ENCODE data around the gene BTBD9. TPM values are rescaled to one million over a fixed set of nuclear protein-coding genes. Genes with fewer than 3 reads are reported as not detected.

Gene BTBD9
- polyA plus RNA-seq, 2 of the 4 experiments (the other 2 are of a cell fraction), result 2.3 to 4.6 TPM

DNA sequence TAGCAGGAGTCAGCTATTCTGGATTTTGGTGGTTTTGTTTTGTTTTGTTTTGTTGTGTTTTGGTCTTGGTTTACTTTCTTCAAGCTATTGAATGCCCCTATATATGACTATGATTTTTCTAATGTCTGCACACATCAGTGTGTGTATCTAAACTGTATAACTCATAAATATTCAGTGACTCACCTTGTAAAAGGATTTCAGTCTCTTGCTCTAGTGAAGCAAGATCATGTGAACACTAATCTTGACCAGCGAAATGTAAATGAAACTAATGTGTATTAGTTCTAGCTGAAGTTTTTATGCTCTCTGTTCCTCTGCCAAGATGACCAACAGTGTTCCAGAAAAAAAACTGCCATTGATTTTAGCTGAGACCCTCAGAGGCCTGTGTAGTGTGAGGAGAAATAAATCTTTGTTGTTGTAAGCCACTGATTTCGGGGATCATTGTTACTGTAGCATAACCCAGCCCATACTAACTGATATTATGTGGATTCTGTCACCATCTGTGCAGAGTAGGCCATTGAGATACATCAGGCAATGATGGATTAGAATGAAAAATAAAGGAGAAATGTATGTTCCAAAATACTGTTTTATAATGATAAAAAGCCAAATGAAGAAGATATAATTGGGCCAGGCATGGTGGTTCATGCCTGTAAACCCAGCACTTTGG, 11.5 kb upstream of the BTBD9 start:
- FAIRE-seq, result no peak
- WGBS (ENCODE audit: missing lambda C conversion rate), result 66% methylated on average over 2 of the region's 2 CpGs
- ChIA-PET CTCF (interaction anchor here (1.5 kb wide), 1 partner anchor 14 kb away, joined by 3 read pairs; no protein-coding TSS in a partner anchor), POLR2A (no interaction called here)
- no peak overlapping the region for H3K4me2 ChIP-seq
- no peaks in the 10 kb centered on the region for H3K9me3 ChIP-seq
- TF ChIP-seq JUNB (IDR thresholded peaks at IDR 0.05), result no peak
- ATAC-seq, result no peak
- H3K27ac ChIP-seq, result no peak overlapping the region
- H3K4me3 ChIP-seq, result no peak overlapping the region
- DNase-seq (ENCODE audit: low read depth in 1 of 2, low spot score in 1 of 2), result no peak
- H3K4me1 ChIP-seq, result no peaks in the 10 kb centered on the region

DNA sequence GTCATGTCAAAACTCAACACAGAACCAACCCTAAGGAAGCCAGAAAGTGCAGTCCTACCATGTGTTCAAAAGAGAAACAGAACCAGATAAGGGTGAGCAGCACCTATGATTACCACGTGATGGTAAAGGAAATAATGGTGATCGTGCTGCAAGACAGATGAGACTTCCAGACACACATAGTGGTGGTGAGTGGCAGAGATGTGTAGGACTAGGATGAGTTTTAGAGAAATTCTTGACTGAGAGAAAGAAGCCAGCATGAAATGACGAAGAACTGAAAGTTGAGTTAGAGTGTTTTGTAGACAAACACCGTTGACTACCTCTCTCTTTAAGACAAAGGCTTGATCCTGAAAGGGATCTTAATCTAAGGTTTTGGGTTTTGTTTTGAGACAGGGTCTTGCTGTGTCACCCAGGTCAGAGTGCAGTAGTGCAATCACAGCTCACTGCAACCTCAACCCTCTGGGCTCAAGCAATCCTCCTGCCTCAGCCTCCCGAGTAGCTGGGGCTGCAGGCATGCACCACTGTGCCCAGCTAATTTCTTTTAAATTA, 10.6 kb upstream of the BTBD9 start:
- POLR2A ChIA-PET, result no interaction called here

GRCh38 chr6:38649744-38650143, 10.0 kb upstream of the BTBD9 start:
- DNase-seq (ENCODE audit: low read depth in 1 of 2, low spot score in 1 of 2), result no peak
- Histone ChIP-seq H3K27ac (no peak overlapping the region), H3K4me3 (no peak overlapping the region), H3K9me3 (no peaks in the 10 kb centered on the region), H3K4me1 (no peaks in the 10 kb centered on the region), H3K4me2 (no peak overlapping the region)
- no peak for ATAC-seq
- CTCF ChIA-PET, result interaction anchor here (0.6 kb wide), 1 partner anchor 23 kb away, joined by 3 read pairs; no protein-coding TSS in a partner anchor
- no peak for FAIRE-seq
- POLR2A ChIA-PET, result no interaction called here
- 70% methylated on average over 2 of the region's 2 CpGs for WGBS (ENCODE audit: missing lambda C conversion rate)
- no peak for TF ChIP-seq RARB (CRISPR knock-in tag; IDR thresholded peaks at IDR 0.05)
- no peak for TF ChIP-seq CHD4 (IDR thresholded peaks at IDR 0.05; ENCODE audit: borderline replicate concordance)
- TF ChIP-seq TP53 (CRISPR knock-in tag; IDR thresholded peaks at IDR 0.05), result no peak
- TF ChIP-seq HOXA7 (CRISPR knock-in tag; IDR thresholded peaks at IDR 0.05), result no peak
- TF ChIP-seq, protein P1, sequence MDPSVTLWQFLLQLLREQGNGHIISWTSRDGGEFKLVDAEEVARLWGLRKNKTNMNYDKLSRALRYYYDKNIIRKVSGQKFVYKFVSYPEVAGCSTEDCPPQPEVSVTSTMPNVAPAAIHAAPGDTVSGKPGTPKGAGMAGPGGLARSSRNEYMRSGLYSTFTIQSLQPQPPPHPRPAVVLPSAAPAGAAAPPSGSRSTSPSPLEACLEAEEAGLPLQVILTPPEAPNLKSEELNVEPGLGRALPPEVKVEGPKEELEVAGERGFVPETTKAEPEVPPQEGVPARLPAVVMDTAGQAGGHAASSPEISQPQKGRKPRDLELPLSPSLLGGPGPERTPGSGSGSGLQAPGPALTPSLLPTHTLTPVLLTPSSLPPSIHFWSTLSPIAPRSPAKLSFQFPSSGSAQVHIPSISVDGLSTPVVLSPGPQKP (IDR thresholded peaks at IDR 0.05; ENCODE audit: low read depth, low read length), result no peak
- no peak for TF ChIP-seq E2F6 (IDR thresholded peaks at IDR 0.05; ENCODE audit: borderline replicate concordance, low read depth)
- TF ChIP-seq POLR2A (IDR thresholded peaks at IDR 0.05; ENCODE audit: low read length), result no peak
- no peak for TF ChIP-seq JUNB (IDR thresholded peaks at IDR 0.05)
- no peak for TF ChIP-seq MAX (IDR thresholded peaks at IDR 0.05)
- no peak for TF ChIP-seq CBX2 (IDR thresholded peaks at IDR 0.05; ENCODE audit: borderline replicate concordance, low read depth)
- TF ChIP-seq RAD21 (conservative IDR thresholded peaks at IDR 0.05 in 1 of 2, IDR thresholded peaks at IDR 0.05 in 1 of 2), result no peak
- no peak for TF ChIP-seq KDM1A (IDR thresholded peaks at IDR 0.05; ENCODE audit: low read depth)
- TF ChIP-seq FOSL2 (IDR thresholded peaks at IDR 0.05), result no peak
- no peak for TF ChIP-seq FOSL2 (CRISPR knock-in tag; IDR thresholded peaks at IDR 0.05)

More for the DNA sequence above, 10.6 kb upstream of the BTBD9 start:
- Histone ChIP-seq H3K9me3 (no peaks in the 10 kb centered on the region), H3K4me3 (no peak overlapping the region), H3K4me1 (no peaks in the 10 kb centered on the region), H3K27ac (no peak overlapping the region), H3K4me2 (no peak overlapping the region)
- 86% methylated on average over 5 of the region's 5 CpGs for WGBS (ENCODE audit: missing lambda C conversion rate)
- TF ChIP-seq FOSB (CRISPR knock-in tag; IDR thresholded peaks at IDR 0.05), result no peak
- ATAC-seq (no peak), DNase-seq (ENCODE audit: low read depth in 1 of 2, low spot score in 1 of 2) (no peak), FAIRE-seq (no peak)
- CTCF ChIA-PET, result no interaction called here

GRCh38 chr6:38648629-38649028, 8.9 kb upstream of the BTBD9 start:
- H3K27ac ChIP-seq, result no peak overlapping the region
- H3K4me2 ChIP-seq, result no peak overlapping the region
- ATAC-seq, result no peak
- H3K9me3 ChIP-seq, result no peaks in the 10 kb centered on the region
- no peak overlapping the region for H3K4me3 ChIP-seq
- DNase-seq (ENCODE audit: low read depth in 1 of 2, low spot score in 1 of 2), result no peak
- POLR2A ChIA-PET, result no interaction called here
- CTCF ChIA-PET, result no interaction called here
- FAIRE-seq, result no peak
- H3K4me1 ChIP-seq, result no peaks in the 10 kb centered on the region
- no peak for TF ChIP-seq ZSCAN20 (CRISPR knock-in tag; IDR thresholded peaks at IDR 0.05)
- TF ChIP-seq RFX5 (IDR thresholded peaks at IDR 0.05), result no peak
- TF ChIP-seq ZFP36 (IDR thresholded peaks at IDR 0.05; ENCODE audit: borderline replicate concordance, partially characterized antibody), result no peak
- TF ChIP-seq, protein P1 (IDR thresholded peaks at IDR 0.05; ENCODE audit: low read depth, low read length), result no peak
- TF ChIP-seq RARB (CRISPR knock-in tag; IDR thresholded peaks at IDR 0.05), result no peak
- TF ChIP-seq, protein P2, sequence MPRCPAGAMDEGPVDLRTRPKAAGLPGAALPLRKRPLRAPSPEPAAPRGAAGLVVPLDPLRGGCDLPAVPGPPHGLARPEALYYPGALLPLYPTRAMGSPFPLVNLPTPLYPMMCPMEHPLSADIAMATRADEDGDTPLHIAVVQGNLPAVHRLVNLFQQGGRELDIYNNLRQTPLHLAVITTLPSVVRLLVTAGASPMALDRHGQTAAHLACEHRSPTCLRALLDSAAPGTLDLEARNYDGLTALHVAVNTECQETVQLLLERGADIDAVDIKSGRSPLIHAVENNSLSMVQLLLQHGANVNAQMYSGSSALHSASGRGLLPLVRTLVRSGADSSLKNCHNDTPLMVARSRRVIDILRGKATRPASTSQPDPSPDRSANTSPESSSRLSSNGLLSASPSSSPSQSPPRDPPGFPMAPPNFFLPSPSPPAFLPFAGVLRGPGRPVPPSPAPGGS (IDR thresholded peaks at IDR 0.05), result no peak
- TF ChIP-seq CHD4 (IDR thresholded peaks at IDR 0.05; ENCODE audit: borderline replicate concordance), result no peak
- no peak for TF ChIP-seq HEYL (CRISPR knock-in tag; IDR thresholded peaks at IDR 0.05)
- TF ChIP-seq KDM5A (IDR thresholded peaks at IDR 0.05), result no peak
- TF ChIP-seq BHLHE40 (IDR thresholded peaks at IDR 0.05; ENCODE audit: low read depth, low read length), result no peak
- no peak for TF ChIP-seq POLR2AphosphoS2 (conservative IDR thresholded peaks at IDR 0.05; ENCODE audit: low read length)
- TF ChIP-seq HOXB13 (CRISPR knock-in tag; IDR thresholded peaks at IDR 0.05; ENCODE audit: low read depth), result no peak

Measured in A549 (cell line).